ENCODE results near the gene MAMDC4. TPM values are rescaled to one million over a fixed set of nuclear protein-coding genes. Genes with fewer than 3 reads are reported as not detected.

MAMDC4 gene
- total and polyA plus RNA-seq, 2 of the 13 experiments (the other 11 are each of a cell fraction or from before 2014, with no cell fraction given), result 6.0 to 6.8 TPM

DNA sequence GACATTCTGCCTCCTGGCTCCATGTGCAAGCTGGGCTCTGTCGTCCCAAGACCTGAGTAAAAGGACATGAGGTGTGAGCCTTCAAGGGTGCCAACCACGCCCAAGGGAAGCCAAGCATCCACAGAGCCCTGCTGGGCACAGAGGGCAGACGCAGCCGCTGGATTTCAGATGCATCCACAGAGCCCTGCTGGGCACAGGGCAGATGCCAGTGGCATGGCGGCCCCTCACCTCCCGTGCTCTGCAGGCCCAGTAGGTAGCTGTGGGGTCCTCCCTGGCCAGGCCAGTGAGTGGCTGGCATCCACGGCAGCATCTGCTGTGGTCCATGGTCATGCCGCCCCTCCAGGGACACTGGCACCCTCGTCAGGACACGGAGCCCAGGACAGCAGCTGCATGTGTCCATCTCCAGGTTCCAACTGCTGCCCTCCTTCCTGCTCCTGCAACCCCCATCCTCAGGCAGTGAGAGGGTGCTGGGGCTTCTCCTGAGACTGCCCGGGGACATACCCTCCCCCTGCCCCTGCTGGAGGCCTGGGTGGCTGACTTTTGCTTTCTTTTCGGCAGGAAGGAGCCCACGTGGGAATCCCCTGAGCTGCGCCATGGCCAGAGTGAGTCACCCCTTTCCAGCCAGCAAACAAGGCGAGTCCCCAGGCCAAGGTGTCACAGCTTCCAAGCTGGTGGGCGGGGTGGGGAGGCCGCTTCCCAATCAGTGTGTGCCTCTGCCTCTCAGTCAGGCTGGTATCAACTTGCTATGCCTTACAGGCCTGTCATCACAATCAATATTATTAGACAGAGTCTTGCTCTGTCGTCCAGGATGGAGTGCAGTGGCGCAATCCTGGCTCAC is 30.2 kb downstream of the MAMDC4 start (continued):
- TF ChIP-seq, protein P1, sequence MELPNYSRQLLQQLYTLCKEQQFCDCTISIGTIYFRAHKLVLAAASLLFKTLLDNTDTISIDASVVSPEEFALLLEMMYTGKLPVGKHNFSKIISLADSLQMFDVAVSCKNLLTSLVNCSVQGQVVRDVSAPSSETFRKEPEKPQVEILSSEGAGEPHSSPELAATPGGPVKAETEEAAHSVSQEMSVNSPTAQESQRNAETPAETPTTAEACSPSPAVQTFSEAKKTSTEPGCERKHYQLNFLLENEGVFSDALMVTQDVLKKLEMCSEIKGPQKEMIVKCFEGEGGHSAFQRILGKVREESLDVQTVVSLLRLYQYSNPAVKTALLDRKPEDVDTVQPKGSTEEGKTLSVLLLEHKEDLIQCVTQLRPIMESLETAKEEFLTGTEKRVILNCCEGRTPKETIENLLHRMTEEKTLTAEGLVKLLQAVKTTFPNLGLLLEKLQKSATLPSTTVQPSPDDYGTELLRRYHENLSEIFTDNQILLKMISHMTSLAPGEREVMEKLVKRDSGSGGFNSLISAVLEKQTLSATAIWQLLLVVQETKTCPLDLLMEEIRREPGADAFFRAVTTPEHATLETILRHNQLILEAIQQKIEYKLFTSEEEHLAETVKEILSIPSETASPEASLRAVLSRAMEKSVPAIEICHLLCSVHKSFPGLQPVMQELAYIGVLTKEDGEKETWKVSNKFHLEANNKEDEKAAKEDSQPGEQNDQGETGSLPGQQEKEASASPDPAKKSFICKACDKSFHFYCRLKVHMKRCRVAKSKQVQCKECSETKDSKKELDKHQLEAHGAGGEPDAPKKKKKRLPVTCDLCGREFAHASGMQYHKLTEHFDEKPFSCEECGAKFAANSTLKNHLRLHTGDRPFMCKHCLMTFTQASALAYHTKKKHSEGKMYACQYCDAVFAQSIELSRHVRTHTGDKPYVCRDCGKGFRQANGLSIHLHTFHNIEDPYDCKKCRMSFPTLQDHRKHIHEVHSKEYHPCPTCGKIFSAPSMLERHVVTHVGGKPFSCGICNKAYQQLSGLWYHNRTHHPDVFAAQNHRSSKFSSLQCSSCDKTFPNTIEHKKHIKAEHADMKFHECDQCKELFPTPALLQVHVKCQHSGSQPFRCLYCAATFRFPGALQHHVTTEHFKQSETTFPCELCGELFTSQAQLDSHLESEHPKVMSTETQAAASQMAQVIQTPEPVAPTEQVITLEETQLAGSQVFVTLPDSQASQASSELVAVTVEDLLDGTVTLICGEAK (IDR thresholded peaks at IDR 0.05), result no peak
- TF ChIP-seq, protein P1 (CRISPR knock-in tag; IDR thresholded peaks at IDR 0.05), result no peak; the same call in 1 of the 2 replicates
- TF ChIP-seq, protein P2, sequence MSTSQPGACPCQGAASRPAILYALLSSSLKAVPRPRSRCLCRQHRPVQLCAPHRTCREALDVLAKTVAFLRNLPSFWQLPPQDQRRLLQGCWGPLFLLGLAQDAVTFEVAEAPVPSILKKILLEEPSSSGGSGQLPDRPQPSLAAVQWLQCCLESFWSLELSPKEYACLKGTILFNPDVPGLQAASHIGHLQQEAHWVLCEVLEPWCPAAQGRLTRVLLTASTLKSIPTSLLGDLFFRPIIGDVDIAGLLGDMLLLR (CRISPR knock-in tag; IDR thresholded peaks at IDR 0.05), result peak; percentile 51; the same call in 1 of the 2 replicates
- TF ChIP-seq ZSCAN20 (CRISPR knock-in tag; IDR thresholded peaks at IDR 0.05; ENCODE audit: borderline replicate concordance) (no peak), EZH2 (conservative IDR thresholded peaks at IDR 0.05; ENCODE audit: low read depth, low read length) (no peak), NRL (CRISPR knock-in tag; IDR thresholded peaks at IDR 0.05; ENCODE audit: borderline replicate concordance) (peak; percentile 27; the same call in 1 of the 2 replicates), NFE2 (CRISPR knock-in tag; IDR thresholded peaks at IDR 0.05) (no peak), KDM3A (CRISPR knock-in tag; IDR thresholded peaks at IDR 0.05; ENCODE audit: low read depth) (peak; percentile 92; the same call in 1 of the 2 replicates), DR1 (CRISPR knock-in tag; IDR thresholded peaks at IDR 0.05) (no peak), FOSL1 (CRISPR knock-in tag; IDR thresholded peaks at IDR 0.05; ENCODE audit: borderline replicate concordance) (peak; percentile 75), GABPA (IDR thresholded peaks at IDR 0.05; ENCODE audit: low read depth, low read length) (no peak), GABPA (CRISPR knock-in tag; IDR thresholded peaks at IDR 0.05; ENCODE audit: low read depth) (peak; percentile 64; the same call in 1 of the 2 replicates), NR3C1 (CRISPR knock-in tag; IDR thresholded peaks at IDR 0.05) (no peak), ZNF776 (CRISPR knock-in tag; IDR thresholded peaks at IDR 0.05) (no peak), KMT2B (CRISPR knock-in tag; IDR thresholded peaks at IDR 0.05) (peak; percentile 75), ZNF713 (CRISPR knock-in tag; IDR thresholded peaks at IDR 0.05) (no peak), ZNF709 (CRISPR knock-in tag; IDR thresholded peaks at IDR 0.05) (no peak), PHF8 (CRISPR knock-in tag; IDR thresholded peaks at IDR 0.05) (peak; percentile 54), ZMYM4 (CRISPR knock-in tag; IDR thresholded peaks at IDR 0.05) (no peak)
- TF ChIP-seq, protein P3, sequence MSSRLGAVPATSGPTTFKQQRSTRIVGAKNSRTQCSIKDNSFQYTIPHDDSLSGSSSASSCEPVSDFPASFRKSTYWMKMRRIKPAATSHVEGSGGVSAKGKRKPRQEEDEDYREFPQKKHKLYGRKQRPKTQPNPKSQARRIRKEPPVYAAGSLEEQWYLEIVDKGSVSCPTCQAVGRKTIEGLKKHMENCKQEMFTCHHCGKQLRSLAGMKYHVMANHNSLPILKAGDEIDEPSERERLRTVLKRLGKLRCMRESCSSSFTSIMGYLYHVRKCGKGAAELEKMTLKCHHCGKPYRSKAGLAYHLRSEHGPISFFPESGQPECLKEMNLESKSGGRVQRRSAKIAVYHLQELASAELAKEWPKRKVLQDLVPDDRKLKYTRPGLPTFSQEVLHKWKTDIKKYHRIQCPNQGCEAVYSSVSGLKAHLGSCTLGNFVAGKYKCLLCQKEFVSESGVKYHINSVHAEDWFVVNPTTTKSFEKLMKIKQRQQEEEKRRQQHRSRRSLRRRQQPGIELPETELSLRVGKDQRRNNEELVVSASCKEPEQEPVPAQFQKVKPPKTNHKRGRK (CRISPR knock-in tag; IDR thresholded peaks at IDR 0.05), result no peak
